Measurements from ENCODE around the gene LIPJ.

GRCh38 chr10:88555190-88555908, 31.2 kb upstream of the LIPJ start:
- TF ChIP-seq CTCF (IDR thresholded peaks at IDR 0.05) (no peak), POLR2AphosphoS5 (IDR thresholded peaks at IDR 0.05) (no peak), POLR2A (IDR thresholded peaks at IDR 0.05) (no peak), EP300 (IDR thresholded peaks at IDR 0.05) (no peak)

Measured in sigmoid colon (tissue), 4 donors.